GM03348 (cell line): Measurements from ENCODE around the gene ALDH1A1.
"Not testable (repeated sequence)": the region's sequence is repeated elsewhere in the genome, so short reads cannot be mapped to it uniquely, and the experiment has no call there.

ENCODE experiments used
- DNase-seq: peaks from one replicate; pipeline ENCODE4 v3.0.0; 2012; ENCODE audit warnings: low spot score

ALDH1A1 gene

GRCh38 chr9:72896439-72896838, 56.4 kb downstream of the ALDH1A1 start:
- no peak for DNase-seq

GRCh38 chr9:72895122-72895521, 57.7 kb downstream of the ALDH1A1 start:
- DNase-seq = no peak

DNA sequence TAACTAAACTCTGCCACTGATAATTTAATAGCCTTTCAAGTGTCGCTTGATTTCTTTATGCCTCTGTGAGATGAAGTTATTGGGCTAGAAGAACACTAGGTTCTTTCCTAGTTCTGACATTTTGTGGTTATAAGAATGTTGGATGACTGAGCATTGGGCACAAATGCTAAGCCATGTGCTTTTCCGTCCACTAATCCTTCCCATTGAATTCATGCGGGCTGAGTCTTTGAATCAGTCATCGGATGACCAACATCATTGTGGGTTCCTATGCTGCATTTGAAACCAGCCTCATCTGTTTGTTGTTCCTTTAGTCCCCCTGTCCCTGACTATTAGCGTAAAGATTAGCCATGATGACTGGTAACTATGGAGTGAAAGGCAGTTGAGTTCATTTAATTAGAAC, 58.5 kb downstream of the ALDH1A1 start:
- DNase-seq = peak; percentile 36

GRCh38 chr9:72893437-72893836, 59.4 kb downstream of the ALDH1A1 start:
- no peak for DNase-seq

DNA sequence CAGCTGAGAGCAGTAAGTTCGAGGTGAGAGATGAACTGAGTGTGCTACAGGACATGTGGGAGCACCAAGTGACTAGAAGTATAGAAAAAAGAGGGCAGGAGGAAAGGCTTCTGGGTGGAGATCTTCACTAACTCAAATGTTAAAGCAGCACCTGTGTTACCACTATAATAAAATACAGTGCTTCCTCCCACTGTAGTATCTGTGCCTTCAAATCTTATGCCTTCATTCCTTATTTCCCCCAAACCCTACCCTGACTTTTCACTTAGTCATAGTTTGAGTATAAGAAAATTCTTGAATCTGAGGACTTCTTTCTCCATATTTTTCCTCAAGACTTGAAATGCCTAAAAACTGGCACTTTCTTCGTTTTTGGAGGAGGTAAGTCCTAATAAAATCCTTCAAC, 61.8 kb downstream of the ALDH1A1 start:
- no peak for DNase-seq

- no peak for DNase-seq
Observed at GRCh38 chr9:72888943-72889342, 63.9 kb downstream of the ALDH1A1 start.

GRCh38 chr9:72888067-72888466, 64.8 kb downstream of the ALDH1A1 start:
- DNase-seq = no peak

- DNase-seq = no peak
Observed at GRCh38 chr9:72886386-72886785, 66.5 kb downstream of the ALDH1A1 start.

DNA sequence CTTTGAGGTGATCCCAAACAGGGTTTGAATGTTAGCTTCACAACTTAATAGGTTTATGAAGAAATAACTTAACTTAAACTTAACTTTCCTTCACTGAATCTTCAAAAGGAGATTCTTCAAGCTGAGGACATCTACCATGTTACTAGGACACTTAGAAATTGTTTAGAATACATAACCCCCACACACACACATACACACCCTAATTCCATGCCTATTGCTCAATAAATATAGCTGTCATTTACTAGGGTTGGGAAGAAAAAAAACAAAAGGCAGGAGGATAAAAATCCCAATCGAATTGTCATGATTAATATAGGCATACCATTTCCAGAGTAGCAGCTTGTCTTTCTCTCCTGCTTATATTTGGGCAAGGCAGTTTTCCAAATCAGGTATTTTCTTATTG, 68.3 kb downstream of the ALDH1A1 start:
- DNase-seq = no peak

GRCh38 chr9:72883875-72884274, 69.0 kb downstream of the ALDH1A1 start:
- no peak for DNase-seq

DNA sequence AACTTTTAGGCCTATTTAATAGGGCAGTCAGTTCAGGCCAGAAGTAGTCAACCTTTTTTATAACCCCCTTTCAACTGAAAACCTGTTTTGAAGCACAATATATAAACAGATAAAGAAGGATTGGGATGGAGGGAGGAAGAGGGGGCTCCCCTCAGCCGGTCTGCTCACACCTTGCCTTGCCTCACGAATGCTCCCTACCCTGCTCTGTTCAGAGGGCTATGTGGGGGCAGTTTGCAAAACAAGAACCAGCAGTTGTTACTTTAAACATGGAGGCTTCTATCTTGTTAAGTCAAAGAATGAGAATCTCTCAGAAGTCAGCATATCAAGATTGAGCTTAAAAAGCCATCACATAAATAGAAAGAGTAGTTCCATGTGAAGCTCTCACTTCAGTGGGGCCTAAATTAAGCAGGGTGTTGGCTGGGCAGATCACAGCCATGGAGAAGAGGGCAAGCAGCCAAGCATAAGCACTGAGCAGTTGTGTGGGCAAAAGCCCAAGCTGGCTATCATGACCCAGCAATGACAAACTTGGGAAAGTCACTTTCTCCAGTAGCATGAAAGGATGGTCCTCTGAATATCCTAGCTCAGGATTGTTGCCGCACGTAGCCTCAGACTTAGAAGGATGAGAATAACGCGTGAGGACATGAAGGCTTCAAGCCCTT, 70.6 kb downstream of the ALDH1A1 start:
- DNase-seq = no peak

DNA sequence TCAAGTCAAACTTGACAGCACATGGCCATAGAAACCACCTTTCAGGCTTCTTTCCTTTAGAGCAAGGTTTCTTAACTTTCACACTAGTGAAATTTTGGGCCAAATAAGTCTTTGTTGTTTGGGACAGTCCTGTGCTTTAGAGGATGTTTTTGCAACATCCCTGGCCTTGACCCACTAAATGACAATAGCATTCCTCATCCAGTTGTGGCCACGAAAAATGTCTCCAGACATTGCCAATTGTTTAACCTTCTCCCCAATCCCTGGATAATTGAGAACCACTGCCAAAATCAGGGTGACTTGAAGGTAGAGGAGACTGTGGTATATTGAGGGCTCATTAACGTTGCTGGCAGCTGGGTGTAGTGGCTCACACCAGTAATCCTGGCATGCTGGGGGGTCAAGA, 72.0 kb downstream of the ALDH1A1 start:
- DNase-seq = peak; percentile 22

DNA sequence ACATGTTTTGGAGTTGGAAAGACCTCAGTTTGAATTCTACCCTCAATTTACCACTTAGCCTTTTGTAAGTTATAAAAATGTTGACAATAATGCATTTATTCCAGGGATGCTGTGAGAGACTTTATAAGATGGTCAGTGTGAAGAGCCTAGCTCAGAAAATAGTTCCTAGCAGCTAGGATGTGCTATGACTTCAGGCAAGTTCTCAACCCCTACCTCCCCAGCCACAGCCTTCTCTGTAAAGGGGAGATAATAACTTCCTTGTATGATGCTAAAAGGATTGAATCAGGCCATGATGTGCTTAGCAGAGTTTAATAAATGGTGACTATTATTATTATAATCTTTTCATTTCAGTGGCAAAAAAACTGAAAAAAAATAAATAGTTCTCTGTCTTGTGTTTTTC, 77.6 kb downstream of the ALDH1A1 start:
- DNase-seq = no peak

GRCh38 chr9:72874344-72874743, 78.5 kb downstream of the ALDH1A1 start:
- no peak for DNase-seq

DNA sequence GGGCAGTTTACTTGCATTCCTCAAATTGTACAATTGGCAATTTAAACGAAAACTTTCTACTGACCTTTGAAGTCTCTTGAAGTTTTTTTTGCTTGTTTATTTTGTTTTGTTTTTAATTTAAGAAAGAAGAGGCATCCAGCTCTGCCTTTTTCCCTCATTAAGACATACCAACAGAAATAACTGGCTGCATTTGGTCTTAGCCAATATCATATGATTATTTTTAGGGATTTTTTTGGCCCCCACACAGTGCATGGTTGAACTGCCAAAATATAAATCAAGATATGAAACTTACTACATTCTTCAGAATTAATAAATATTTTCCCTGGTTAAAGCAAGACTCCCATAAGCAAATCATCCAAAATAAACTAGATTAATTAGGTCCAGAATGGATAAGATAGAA, 79.4 kb downstream of the ALDH1A1 start:
- DNase-seq = no peak

GRCh38 chr9:72872718-72873117, 80.1 kb downstream of the ALDH1A1 start:
- no peak for DNase-seq

DNA sequence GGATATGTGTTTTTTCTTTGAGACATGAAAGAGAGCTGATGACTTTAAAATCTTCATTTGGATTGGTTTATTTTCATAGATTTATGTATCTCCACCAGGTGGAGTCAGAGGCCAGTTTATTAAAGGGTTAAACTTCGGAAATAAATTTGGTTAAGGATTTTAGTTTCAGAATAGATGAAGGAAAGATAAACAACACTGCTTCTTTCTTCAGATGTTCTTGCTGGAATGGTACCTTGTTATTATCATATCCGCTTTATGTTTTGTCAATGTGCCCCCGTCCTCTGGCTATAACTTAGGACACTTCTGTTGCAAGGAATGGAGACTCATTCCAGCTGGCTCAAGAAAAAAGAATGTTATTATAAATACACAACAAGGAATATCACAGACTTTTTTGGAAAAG, 81.2 kb downstream of the ALDH1A1 start:
- DNase-seq = peak; percentile 23

DNA sequence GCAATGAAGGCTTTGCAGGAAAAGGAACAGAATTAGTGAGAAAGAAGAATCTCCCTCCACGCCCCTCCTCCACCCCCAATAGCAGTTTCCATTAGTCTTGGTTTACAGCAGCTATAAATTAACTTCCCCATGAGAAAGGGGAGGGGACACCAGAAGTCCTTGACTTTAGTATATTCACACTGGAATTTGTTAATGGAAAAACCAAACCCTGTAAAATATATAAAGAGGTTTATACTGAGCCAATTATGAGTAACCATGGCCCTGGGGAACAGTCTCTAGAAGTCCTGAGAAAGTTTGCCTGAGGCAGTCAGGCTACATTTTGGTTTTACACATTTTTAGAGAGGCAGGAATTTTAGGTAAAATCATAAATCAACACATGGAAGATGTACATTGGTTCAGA, 88.5 kb downstream of the ALDH1A1 start:
- no peak for DNase-seq

- no peak for DNase-seq
Observed at GRCh38 chr9:72863456-72864094, 89.3 kb downstream of the ALDH1A1 start.

GRCh38 chr9:72862788-72863187, 90.1 kb downstream of the ALDH1A1 start:
- not testable (repeated sequence) for DNase-seq

GRCh38 chr9:72858089-72858912, 94.6 kb downstream of the ALDH1A1 start:
- DNase-seq = peak; percentile 30

GRCh38 chr9:72857624-72857996, 95.2 kb downstream of the ALDH1A1 start:
- DNase-seq = no peak

DNA sequence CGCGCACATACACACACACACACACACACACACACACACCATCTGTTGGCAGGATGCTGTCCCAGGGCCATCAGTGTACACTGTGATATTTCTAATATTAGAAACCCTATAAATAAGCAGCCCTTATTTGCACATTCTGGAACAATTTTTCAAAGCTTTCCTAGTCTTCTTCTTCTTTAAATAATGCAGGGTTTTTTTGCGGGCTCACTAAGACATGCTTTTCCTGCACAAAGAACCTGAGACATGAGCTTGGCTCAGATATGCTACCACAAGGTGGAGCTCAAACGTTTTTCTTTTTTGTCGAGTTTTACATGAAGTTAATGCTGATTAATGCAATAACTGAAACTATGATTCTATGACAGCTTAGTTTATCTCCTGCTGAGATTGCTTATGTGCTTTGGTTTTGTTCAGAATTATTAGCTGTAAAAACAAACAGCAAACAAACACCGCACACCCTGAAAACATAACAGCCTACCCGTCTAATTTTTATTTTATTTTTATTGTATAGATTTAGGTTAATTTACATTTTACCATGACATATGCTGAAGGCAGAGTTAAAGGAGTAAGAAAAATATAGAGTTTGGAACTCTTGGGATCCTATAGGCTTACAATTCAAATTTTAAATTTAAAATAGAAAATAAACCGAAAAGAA, 95.8 kb downstream of the ALDH1A1 start:
- peak; percentile 70 for DNase-seq
